GM19452 (cell line): Measurements from ENCODE around the gene CHRM1.
"Not testable (repeated sequence)": the region's sequence is repeated elsewhere in the genome, so short reads cannot be mapped to it uniquely, and the experiment has no call there.

Experiments
- ATAC-seq: cut with Tn5 transposase; IDR thresholded peaks from one replicate; pipeline ENCODE4 v1.9.1; 2021; ENCODE audit not compliant: unreplicated experiment

Gene CHRM1

GRCh38 chr11:62880231-62880802 lies 40.8 kb downstream of the CHRM1 start:
- ATAC-seq, result peak; percentile 13

- no peak for ATAC-seq
These were observed 41.8 kb downstream of the CHRM1 start for GRCh38 chr11:62879235-62879978.

GRCh38 chr11:62876712-62877111 lies 44.5 kb downstream of the CHRM1 start:
- no peak for ATAC-seq

GRCh38 chr11:62875698-62876478 lies 45.3 kb downstream of the CHRM1 start:
- no peak for ATAC-seq

GRCh38 chr11:62874851-62875250 lies 46.3 kb downstream of the CHRM1 start:
- no peak for ATAC-seq

- no peak for ATAC-seq
These were observed 55.5 kb downstream of the CHRM1 start for GRCh38 chr11:62865635-62866034.

DNA sequence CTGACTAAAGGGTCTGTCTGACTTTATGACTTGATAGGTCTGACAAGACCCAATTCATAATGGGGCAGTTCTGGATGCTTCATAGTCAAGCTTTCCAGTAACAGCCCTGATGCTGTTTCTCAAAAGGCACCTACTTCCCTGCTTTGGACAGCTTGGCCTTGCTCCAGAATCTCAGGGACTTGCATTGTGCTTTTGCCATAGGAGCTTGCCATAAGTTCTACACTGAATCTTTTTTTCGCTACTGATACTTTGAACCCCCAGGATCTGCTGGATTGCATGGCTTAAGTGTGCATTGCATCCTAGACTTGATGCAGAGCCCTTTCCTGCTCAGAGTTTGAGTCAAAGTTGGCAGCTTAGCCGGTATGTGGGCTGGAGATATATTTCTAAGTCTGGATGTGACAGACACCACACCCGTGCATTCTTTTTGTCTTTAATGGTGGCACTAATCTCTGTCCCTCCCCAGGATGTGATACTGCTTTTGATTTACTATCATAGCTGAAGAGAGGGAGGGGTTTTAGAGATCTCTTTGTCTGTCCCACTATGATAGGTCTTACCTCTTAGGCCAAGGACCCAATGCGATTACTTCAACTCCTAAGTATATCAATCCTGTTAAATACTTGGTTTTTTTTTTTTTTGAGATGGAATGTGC lies 57.4 kb downstream of the CHRM1 start:
- ATAC-seq, result no peak

- ATAC-seq, result not testable (repeated sequence)
These were observed 59.5 kb downstream of the CHRM1 start for GRCh38 chr11:62861564-62862192.

- ATAC-seq, result no peak
These were observed 60.2 kb downstream of the CHRM1 start for GRCh38 chr11:62860835-62861563.

DNA sequence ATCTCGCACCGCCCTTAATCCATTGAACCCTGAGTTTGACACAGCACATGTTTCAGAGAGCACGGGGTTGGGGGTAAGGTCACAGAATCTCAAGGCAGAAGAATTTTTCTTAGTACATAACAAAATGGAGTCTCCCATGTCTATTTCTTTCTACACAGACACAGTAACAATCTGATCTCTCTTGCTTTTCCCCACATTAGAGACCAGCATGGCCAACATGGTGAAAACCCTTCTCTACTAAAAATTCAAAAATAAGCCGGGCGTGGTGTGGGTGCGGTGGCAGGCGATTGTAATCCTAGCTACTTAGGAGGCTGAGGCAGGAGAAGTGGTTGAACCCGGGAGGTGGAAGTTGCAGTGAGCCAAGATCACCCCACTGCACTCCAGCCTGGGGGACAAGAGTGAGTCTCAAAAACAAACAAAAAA lies 61.9 kb downstream of the CHRM1 start:
- not testable (repeated sequence) for ATAC-seq
